ENCODE results near the gene MAPT.

MAPT gene

GRCh38 chr17:45992904-45993303, 98.5 kb downstream of the MAPT start:
- DNase-seq (ENCODE audit: low read depth): no peak
- TF ChIP-seq, protein P1, sequence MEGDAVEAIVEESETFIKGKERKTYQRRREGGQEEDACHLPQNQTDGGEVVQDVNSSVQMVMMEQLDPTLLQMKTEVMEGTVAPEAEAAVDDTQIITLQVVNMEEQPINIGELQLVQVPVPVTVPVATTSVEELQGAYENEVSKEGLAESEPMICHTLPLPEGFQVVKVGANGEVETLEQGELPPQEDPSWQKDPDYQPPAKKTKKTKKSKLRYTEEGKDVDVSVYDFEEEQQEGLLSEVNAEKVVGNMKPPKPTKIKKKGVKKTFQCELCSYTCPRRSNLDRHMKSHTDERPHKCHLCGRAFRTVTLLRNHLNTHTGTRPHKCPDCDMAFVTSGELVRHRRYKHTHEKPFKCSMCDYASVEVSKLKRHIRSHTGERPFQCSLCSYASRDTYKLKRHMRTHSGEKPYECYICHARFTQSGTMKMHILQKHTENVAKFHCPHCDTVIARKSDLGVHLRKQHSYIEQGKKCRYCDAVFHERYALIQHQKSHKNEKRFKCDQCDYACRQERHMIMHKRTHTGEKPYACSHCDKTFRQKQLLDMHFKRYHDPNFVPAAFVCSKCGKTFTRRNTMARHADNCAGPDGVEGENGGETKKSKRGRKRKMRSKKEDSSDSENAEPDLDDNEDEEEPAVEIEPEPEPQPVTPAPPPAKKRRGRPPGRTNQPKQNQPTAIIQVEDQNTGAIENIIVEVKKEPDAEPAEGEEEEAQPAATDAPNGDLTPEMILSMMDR (conservative IDR thresholded peaks at IDR 0.05; ENCODE audit: low read depth, low read length): no peak
- no peak overlapping the region for H3K4me3 ChIP-seq (ENCODE audit: low read length)

- no peak for DNase-seq (ENCODE audit: low read depth)
- no peak overlapping the region for H3K4me3 ChIP-seq (ENCODE audit: low read length)
- TF ChIP-seq, protein P1 (conservative IDR thresholded peaks at IDR 0.05; ENCODE audit: low read depth, low read length): no peak
Observed at GRCh38 chr17:45993962-45994627, 99.7 kb downstream of the MAPT start.

GRCh38 chr17:45994987-45995386, 100.6 kb downstream of the MAPT start:
- DNase-seq (ENCODE audit: low read depth): no peak
- TF ChIP-seq, protein P1 (conservative IDR thresholded peaks at IDR 0.05; ENCODE audit: low read depth, low read length): no peak
- no peak overlapping the region for H3K4me3 ChIP-seq (ENCODE audit: low read length)

GRCh38 chr17:45995627-45996270, 101.4 kb downstream of the MAPT start:
- no peak overlapping the region for H3K4me3 ChIP-seq (ENCODE audit: low read length)
- DNase-seq (ENCODE audit: low read depth): no peak
- TF ChIP-seq, protein P1 (conservative IDR thresholded peaks at IDR 0.05; ENCODE audit: low read depth, low read length): no peak

DNA sequence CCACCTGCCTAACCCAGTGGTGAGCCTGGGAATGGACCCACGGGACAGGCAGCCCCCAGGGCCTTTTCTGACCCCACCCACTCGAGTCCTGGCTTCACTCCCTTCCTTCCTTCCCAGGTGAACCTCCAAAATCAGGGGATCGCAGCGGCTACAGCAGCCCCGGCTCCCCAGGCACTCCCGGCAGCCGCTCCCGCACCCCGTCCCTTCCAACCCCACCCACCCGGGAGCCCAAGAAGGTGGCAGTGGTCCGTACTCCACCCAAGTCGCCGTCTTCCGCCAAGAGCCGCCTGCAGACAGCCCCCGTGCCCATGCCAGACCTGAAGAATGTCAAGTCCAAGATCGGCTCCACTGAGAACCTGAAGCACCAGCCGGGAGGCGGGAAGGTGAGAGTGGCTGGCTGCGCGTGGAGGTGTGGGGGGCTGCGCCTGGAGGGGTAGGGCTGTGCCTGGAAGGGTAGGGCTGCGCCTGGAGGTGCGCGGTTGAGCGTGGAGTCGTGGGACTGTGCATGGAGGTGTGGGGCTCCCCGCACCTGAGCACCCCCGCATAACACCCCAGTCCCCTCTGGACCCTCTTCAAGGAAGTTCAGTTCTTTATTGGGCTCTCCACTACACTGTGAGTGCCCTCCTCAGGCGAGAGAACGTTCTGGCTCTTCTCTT, 102.1 kb downstream of the MAPT start:
- H3K4me3 ChIP-seq (ENCODE audit: low read length): no peak overlapping the region
- TF ChIP-seq, protein P1 (conservative IDR thresholded peaks at IDR 0.05; ENCODE audit: low read depth, low read length): no peak
- DNase-seq (ENCODE audit: low read depth): no peak

- no peak overlapping the region for H3K4me3 ChIP-seq (ENCODE audit: low read length)
- DNase-seq (ENCODE audit: low read depth): no peak
- TF ChIP-seq, protein P1 (conservative IDR thresholded peaks at IDR 0.05; ENCODE audit: low read depth, low read length): no peak
Observed at GRCh38 chr17:45997166-45997565, 102.8 kb downstream of the MAPT start.

Measured in retinal pigment epithelial cell (primary cell).